ENCODE results near the gene FBLN2.

FBLN2 gene

DNA sequence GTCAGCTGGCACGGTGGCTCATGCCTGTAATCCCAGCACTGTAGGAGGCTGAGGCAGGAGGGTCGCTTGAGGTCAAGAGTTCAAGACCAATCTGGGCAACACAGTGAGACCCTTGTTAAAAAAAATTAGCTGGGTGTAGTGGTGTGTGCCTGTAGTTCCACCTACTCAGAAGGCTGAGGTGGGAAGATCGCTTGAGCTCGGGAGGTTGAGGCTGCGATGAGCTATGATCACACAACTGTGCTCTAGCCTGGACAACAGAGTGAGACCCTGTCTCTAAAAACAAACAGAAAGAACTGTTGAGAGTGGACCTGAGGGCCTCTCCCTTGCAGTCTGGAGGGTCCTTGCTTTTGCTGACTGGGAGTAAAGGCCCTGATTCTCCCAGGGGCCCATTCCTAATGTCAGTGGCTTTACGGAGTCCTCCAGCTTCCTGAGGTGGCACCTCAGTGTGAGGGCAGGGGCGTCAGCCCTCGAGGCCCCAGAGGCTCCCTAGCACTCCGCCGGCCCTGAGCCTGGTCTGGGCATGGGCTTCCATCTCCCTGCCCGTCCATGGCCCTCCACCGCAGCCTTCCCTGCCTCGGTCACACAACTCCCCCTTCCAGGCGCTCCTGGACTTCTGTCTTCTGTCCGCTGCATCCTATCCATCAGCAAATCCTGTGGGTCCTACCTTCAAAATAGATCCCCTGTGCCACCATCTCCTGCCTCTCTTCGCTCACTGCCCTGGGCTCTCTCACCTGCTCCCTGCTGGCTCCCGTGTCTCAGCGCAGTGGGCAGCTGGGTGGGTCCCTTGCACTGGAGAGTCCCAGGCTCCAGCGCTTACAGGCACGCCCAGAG lies 19.0 kb downstream of the FBLN2 start:
- TF ChIP-seq, protein P1, sequence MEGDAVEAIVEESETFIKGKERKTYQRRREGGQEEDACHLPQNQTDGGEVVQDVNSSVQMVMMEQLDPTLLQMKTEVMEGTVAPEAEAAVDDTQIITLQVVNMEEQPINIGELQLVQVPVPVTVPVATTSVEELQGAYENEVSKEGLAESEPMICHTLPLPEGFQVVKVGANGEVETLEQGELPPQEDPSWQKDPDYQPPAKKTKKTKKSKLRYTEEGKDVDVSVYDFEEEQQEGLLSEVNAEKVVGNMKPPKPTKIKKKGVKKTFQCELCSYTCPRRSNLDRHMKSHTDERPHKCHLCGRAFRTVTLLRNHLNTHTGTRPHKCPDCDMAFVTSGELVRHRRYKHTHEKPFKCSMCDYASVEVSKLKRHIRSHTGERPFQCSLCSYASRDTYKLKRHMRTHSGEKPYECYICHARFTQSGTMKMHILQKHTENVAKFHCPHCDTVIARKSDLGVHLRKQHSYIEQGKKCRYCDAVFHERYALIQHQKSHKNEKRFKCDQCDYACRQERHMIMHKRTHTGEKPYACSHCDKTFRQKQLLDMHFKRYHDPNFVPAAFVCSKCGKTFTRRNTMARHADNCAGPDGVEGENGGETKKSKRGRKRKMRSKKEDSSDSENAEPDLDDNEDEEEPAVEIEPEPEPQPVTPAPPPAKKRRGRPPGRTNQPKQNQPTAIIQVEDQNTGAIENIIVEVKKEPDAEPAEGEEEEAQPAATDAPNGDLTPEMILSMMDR (IDR thresholded peaks at IDR 0.05; ENCODE audit: insufficient read depth, low read length, missing control alignments), result no peak
- POLR2A ChIA-PET, result no interaction called here
- DNase-seq (ENCODE audit: low read depth, low spot score), result no peak
- CTCF ChIA-PET, result interaction anchor here (2.1 kb wide), 1 partner anchor 70 kb away, joined by 6 read pairs; no protein-coding TSS in a partner anchor
- H3K4me3 ChIP-seq (ENCODE audit: low read depth, low read length), result no peak overlapping the region

DNA sequence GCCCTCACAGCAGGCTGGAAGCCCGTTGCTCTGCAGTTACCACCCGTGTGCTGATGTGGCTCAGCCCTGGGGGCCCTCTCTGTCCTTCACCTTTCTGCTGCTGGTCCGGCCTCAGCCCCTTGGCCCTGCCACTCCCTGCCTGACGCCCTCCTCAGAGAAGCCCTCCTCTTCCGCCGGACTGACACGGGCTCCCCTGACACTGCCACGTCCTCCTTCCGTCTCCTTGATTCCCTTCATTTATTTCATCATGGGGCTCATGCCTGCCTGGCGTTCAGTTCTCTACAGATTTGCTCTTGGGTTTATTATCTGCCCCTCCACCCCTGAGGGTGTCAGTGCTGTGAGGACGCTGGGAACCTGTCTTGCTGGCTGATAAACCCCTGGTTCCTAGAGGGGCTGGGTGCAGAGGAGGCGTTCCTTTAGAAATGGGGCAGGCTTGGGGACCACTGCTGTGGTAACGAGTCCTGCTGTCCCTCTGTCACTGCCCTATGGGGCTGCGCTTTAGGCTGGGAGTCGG lies 19.6 kb downstream of the FBLN2 start:
- CTCF ChIA-PET, result no interaction called here
- POLR2A ChIA-PET, result no interaction called here
- no peak overlapping the region for H3K4me3 ChIP-seq (ENCODE audit: low read depth, low read length)

DNA sequence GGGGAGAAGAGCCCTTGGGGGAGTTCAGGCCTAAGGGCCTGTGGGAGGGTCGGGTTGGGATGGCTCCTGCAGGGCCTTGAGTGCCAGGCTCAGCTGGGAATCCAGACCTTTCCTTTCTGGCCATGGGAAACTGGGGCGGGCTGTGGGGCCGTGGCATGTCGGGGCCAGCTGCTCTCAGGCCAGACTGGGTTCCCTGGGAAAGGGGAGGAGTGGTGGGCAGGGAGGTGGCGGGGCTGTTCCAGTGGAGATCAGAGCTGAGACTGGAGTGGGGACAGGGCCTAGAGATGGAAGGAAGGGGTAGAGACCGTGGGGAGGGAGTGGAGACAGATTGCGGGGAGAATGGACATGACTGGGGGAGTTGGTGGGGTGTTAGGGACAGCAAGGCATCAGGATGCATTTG lies 20.3 kb downstream of the FBLN2 start:
- TF ChIP-seq, protein P1 (IDR thresholded peaks at IDR 0.05; ENCODE audit: insufficient read depth, low read length, missing control alignments), result no peak
- DNase-seq (ENCODE audit: low read depth, low spot score), result no peak
- ChIA-PET CTCF (no interaction called here), POLR2A (no interaction called here)
- H3K4me3 ChIP-seq (ENCODE audit: low read depth, low read length), result no peak overlapping the region

More for the DNA sequence above, 19.6 kb downstream of the FBLN2 start:
- DNase-seq (ENCODE audit: low read depth, low spot score), result no peak
- TF ChIP-seq, protein P1 (IDR thresholded peaks at IDR 0.05; ENCODE audit: insufficient read depth, low read length, missing control alignments), result no peak

DNA sequence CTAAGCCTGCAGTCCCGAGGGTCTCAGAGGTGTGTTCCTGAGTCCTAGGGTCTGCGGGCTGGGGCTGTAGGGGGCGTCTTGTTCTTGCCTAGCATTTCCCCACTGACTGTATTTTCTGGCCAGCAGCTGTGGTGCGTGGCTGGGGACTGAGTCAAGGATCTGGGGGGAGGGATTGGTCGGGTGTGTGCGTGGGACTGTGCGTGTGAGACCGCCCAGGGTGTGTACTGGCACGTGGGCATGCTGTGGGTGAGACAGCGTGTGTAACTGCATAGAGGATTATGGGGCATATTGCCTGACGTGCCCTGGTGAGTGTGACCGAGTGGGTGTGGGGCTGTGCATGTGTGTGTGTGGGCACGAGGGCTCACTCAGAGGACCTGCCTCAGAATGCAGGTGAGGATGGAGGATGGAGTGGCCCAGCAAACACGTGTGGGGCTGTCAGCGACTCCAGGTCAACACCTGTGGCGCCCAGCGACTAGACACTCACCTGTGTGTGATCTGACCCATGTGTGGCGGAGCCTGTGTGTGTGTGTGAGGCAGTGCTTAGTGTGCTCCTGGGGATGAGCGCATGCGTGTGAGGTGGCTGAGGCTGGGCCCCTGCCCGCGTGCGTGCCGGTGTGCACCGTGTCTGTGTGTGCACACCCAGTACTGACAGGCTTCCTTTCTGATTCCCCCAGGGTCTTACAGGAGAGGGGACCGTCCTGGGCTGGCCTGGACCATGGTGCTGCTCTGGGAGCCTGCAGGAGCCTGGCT lies 20.9 kb downstream of the FBLN2 start:
- H3K4me3 ChIP-seq (ENCODE audit: low read depth, low read length), result no peak overlapping the region
- TF ChIP-seq, protein P1 (IDR thresholded peaks at IDR 0.05; ENCODE audit: insufficient read depth, low read length, missing control alignments), result no peak
- POLR2A ChIA-PET, result no interaction called here
- DNase-seq (ENCODE audit: low read depth, low spot score), result no peak
- CTCF ChIA-PET, result interaction anchor here (0.8 kb wide), 2 partner anchors 17 to 100 kb away, joined by 3 read pairs; no protein-coding TSS in a partner anchor

- POLR2A ChIA-PET, result no interaction called here
Observed at GRCh38 chr3:13570391-13571194, 21.7 kb downstream of the FBLN2 start.

More at GRCh38 chr3:13570391-13571194, 21.7 kb downstream of the FBLN2 start:
- DNase-seq (ENCODE audit: low read depth, low spot score), result no peak
- TF ChIP-seq, protein P1 (IDR thresholded peaks at IDR 0.05; ENCODE audit: insufficient read depth, low read length, missing control alignments), result no peak
- H3K4me3 ChIP-seq (ENCODE audit: low read depth, low read length), result no peak overlapping the region
- CTCF ChIA-PET, result interaction anchor here (0.8 kb wide), 2 partner anchors 17 to 100 kb away, joined by 3 read pairs; no protein-coding TSS in a partner anchor

Data from AG04449 (cell line).